ENCODE results near the gene TIMM17B.

- no peak for TF ChIP-seq EZH2 (IDR thresholded peaks at IDR 0.05; ENCODE audit: insufficient read depth, poor library complexity, severe bottlenecking)
- no peak for TF ChIP-seq EZH2phosphoT487 (IDR thresholded peaks at IDR 0.05; ENCODE audit: insufficient read depth, low read depth)
Measured at GRCh38 chrX:48913605-48914366, 16.2 kb upstream of the TIMM17B start.

Measured in GM23248 (cell line).